T follicular helper cell (primary cell): ENCODE results near the gene PNLIPRP1.

ENCODE experiments used
- DNase-seq: peaks from one replicate; pipeline ENCODE4 v3.0.0-alpha.2; 2020; ENCODE audit warnings: low read depth

The PNLIPRP1 gene

GRCh38 chr10:116599991-116600390 is 9.2 kb downstream of the PNLIPRP1 start:
- DNase-seq, result no peak

- no peak for DNase-seq
These were observed 12.1 kb downstream of the PNLIPRP1 start for GRCh38 chr10:116602648-116603400.

GRCh38 chr10:116606061-116606483 is 15.3 kb downstream of the PNLIPRP1 start:
- DNase-seq, result no peak

GRCh38 chr10:116607336-116607735 is 16.6 kb downstream of the PNLIPRP1 start:
- DNase-seq, result no peak

- no peak for DNase-seq
These were observed 18.2 kb downstream of the PNLIPRP1 start for GRCh38 chr10:116608686-116609594.

- no peak for DNase-seq
These were observed 19.8 kb downstream of the PNLIPRP1 start for GRCh38 chr10:116610443-116611152.

GRCh38 chr10:116611153-116611545 is 20.4 kb downstream of the PNLIPRP1 start:
- no peak for DNase-seq

- no peak for DNase-seq
These were observed 21.5 kb downstream of the PNLIPRP1 start for GRCh38 chr10:116612107-116612769.

GRCh38 chr10:116613471-116613870 is 22.7 kb downstream of the PNLIPRP1 start:
- no peak for DNase-seq

- DNase-seq, result no peak
These were observed 24.0 kb downstream of the PNLIPRP1 start for GRCh38 chr10:116614796-116615195.

GRCh38 chr10:116615199-116615776 is 24.5 kb downstream of the PNLIPRP1 start:
- no peak for DNase-seq

GRCh38 chr10:116620423-116621400 is 30.0 kb downstream of the PNLIPRP1 start, which contains the start of gene PNLIPRP2:
PNLIPRP2 (plus strand) TSS chr10:116620953.
- no peak for DNase-seq

GRCh38 chr10:116621476-116621875 is 30.7 kb downstream of the PNLIPRP1 start:
- DNase-seq, result no peak

- DNase-seq, result no peak
These were observed 31.3 kb downstream of the PNLIPRP1 start for GRCh38 chr10:116621934-116622655.

- no peak for DNase-seq
These were observed 35.1 kb downstream of the PNLIPRP1 start for GRCh38 chr10:116625845-116626244.

GRCh38 chr10:116626815-116627214 is 36.1 kb downstream of the PNLIPRP1 start:
- no peak for DNase-seq

- DNase-seq, result no peak
These were observed 36.7 kb downstream of the PNLIPRP1 start for GRCh38 chr10:116627386-116627933.

GRCh38 chr10:116629340-116629739 is 38.6 kb downstream of the PNLIPRP1 start:
- no peak for DNase-seq

- no peak for DNase-seq
These were observed 39.3 kb downstream of the PNLIPRP1 start for GRCh38 chr10:116630020-116630419.
